NCI-H460 (cell line): Measurements from ENCODE around the gene SCAPER. TPM values are rescaled to one million over a fixed set of nuclear protein-coding genes. Genes with fewer than 3 reads are reported as not detected.
"Not testable (repeated sequence)": the region's sequence is repeated elsewhere in the genome, so short reads cannot be mapped to it uniquely, and the experiment has no call there.

Source experiments
- DNase-seq: peaks from one replicate; pipeline ENCODE4 v3.0.0-alpha.2; 2016; ENCODE audit warnings: low read depth; ENCODE audit errors: extremely low read depth
- total RNA-seq: library from RNA; depleted of rRNA; stranded (reverse); fragments of >200 nt; shearing (Covaris generic); gene quantifications from 2 replicates; pipeline ENCODE4 v1.2.3, GENCODE V29; 2014

Gene SCAPER
- total RNA-seq, 1 experiment from 2014 or later, result 8.8 TPM

- no peak for DNase-seq
Observed at GRCh38 chr15:76447728-76448441, 457.3 kb downstream of the SCAPER start.

- DNase-seq, result no peak
Observed at GRCh38 chr15:76440441-76440840, 464.7 kb downstream of the SCAPER start.

GRCh38 chr15:76439542-76439941, 465.6 kb downstream of the SCAPER start:
- DNase-seq, result no peak

GRCh38 chr15:76433798-76434400, 471.2 kb downstream of the SCAPER start:
- DNase-seq, result no peak

- DNase-seq, result not testable (repeated sequence)
Observed at GRCh38 chr15:76433036-76433435, 472.1 kb downstream of the SCAPER start.

GRCh38 chr15:76432604-76433003, 472.5 kb downstream of the SCAPER start:
- DNase-seq, result no peak

GRCh38 chr15:76431971-76432370, 473.2 kb downstream of the SCAPER start:
- DNase-seq, result no peak

- DNase-seq, result not testable (repeated sequence)
Observed at GRCh38 chr15:76430711-76431110, 474.4 kb downstream of the SCAPER start.

- DNase-seq, result no peak
Observed at GRCh38 chr15:76429661-76430060, 475.5 kb downstream of the SCAPER start.

GRCh38 chr15:76426941-76427340, 478.2 kb downstream of the SCAPER start:
- no peak for DNase-seq

- DNase-seq, result no peak
Observed at GRCh38 chr15:76418352-76419140, 486.6 kb downstream of the SCAPER start.

- DNase-seq, result no peak
Observed at GRCh38 chr15:76401285-76401684, 503.9 kb downstream of the SCAPER start.

- no peak for DNase-seq
Observed at GRCh38 chr15:76398317-76399104, 506.6 kb downstream of the SCAPER start.

- DNase-seq, result no peak
Observed at GRCh38 chr15:76393614-76394013, 511.5 kb downstream of the SCAPER start.

- no peak for DNase-seq
Observed at GRCh38 chr15:76391847-76392246, 513.3 kb downstream of the SCAPER start.

- no peak for DNase-seq
Observed at GRCh38 chr15:76391309-76391708, 513.8 kb downstream of the SCAPER start.

GRCh38 chr15:76390571-76390970, 514.6 kb downstream of the SCAPER start:
- DNase-seq, result no peak

- no peak for DNase-seq
Observed at GRCh38 chr15:76386926-76387325, 518.2 kb downstream of the SCAPER start.

GRCh38 chr15:76386178-76386577, 519.0 kb downstream of the SCAPER start:
- no peak for DNase-seq

- no peak for DNase-seq
Observed at GRCh38 chr15:76384409-76384808, 520.7 kb downstream of the SCAPER start.
